Upper lobe of left lung (tissue), 4 donors: ENCODE measurements around the gene C2orf80.

ENCODE experiments used
- EP300 ChIP-seq, 4 donors: sonication (generic); formaldehyde crosslinking; IDR thresholded peaks; one replicate each; pipeline ENCODE4 v1.5.1; 2017; ENCODE audit warnings: antibody characterized with exemption in 4 of 4, control low read depth in 2 of 4
- TF ChIP-seq, protein P1 (sequence below), 6 experiments: fragments of 450-650 bp in 4 of 6; fragments of 200-600 bp in 2 of 6; sonication (generic) in 2 of 6; IDR thresholded peaks; one replicate each; pipeline ENCODE4 v1.5.1; 2016 to 2019; ENCODE audit warnings: antibody characterized with exemption in 6 of 6

DNA sequence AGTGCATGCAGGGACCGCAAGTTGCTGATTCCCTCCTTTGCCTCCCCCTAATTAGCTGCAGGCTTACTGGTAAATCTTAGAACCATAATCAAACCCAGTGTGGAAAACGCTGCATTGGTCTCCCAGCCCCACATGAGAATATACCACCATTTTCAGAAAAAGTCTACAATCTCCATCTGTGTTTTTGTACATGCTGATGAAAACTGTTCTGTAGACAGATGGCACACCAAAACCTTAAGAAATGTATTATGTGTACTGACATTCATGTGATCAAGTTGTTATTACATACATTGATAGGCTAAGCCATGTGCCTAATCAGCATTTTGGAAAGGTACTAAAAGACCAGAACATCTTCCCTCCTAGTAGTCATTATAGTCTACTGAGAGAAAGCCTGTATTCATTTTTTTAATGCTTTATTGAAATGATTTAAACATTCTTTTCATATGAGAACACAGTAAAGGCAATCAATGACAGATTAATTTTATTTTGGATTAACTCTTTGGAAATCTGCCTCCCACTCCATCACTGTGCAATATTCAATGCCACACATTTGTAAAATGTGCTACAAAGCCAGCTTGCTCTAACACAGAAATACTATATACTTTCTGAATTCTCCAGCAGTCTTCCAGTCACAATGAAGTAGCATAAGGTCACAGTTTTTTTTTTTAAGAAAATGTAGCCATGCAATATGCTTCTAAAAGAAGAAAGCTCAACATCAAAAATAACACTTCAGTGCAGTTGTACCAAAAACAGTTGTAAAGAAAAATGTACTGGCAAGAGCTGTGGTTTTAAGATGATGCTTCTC lies 24.7 kb downstream of the C2orf80 start:
- TF ChIP-seq, protein P1, sequence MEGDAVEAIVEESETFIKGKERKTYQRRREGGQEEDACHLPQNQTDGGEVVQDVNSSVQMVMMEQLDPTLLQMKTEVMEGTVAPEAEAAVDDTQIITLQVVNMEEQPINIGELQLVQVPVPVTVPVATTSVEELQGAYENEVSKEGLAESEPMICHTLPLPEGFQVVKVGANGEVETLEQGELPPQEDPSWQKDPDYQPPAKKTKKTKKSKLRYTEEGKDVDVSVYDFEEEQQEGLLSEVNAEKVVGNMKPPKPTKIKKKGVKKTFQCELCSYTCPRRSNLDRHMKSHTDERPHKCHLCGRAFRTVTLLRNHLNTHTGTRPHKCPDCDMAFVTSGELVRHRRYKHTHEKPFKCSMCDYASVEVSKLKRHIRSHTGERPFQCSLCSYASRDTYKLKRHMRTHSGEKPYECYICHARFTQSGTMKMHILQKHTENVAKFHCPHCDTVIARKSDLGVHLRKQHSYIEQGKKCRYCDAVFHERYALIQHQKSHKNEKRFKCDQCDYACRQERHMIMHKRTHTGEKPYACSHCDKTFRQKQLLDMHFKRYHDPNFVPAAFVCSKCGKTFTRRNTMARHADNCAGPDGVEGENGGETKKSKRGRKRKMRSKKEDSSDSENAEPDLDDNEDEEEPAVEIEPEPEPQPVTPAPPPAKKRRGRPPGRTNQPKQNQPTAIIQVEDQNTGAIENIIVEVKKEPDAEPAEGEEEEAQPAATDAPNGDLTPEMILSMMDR (IDR thresholded peaks at IDR 0.05), result no peak
- no peak for TF ChIP-seq EP300 (IDR thresholded peaks at IDR 0.05)
